ENCODE measurements around the gene SEC24D.

Gene SEC24D

GRCh38 chr4:118745357-118745756 lies 90.6 kb downstream of the SEC24D start:
- no peak for FAIRE-seq

- no peak for FAIRE-seq
Measured at GRCh38 chr4:118743867-118744266, 92.1 kb downstream of the SEC24D start.

- no peak for FAIRE-seq
Measured at GRCh38 chr4:118742050-118742449, 93.9 kb downstream of the SEC24D start.

- no peak for FAIRE-seq
Measured at GRCh38 chr4:118741301-118741855, 94.5 kb downstream of the SEC24D start.

- FAIRE-seq = peak; percentile 97
Measured at GRCh38 chr4:118740869-118741268, 95.1 kb downstream of the SEC24D start.

GRCh38 chr4:118739022-118739713 lies 96.8 kb downstream of the SEC24D start:
- peak; percentile 64 for FAIRE-seq

- no peak for FAIRE-seq
Measured at GRCh38 chr4:118738090-118738489, 97.8 kb downstream of the SEC24D start.

- FAIRE-seq = peak; percentile 5
Measured at GRCh38 chr4:118736900-118737299, 99.0 kb downstream of the SEC24D start.

GRCh38 chr4:118734491-118735205 lies 101.3 kb downstream of the SEC24D start:
- peak; percentile 17 for FAIRE-seq

GRCh38 chr4:118732591-118733330 lies 103.2 kb downstream of the SEC24D start:
- FAIRE-seq = no peak

GRCh38 chr4:118730683-118731082 lies 105.2 kb downstream of the SEC24D start:
- no peak for FAIRE-seq

GRCh38 chr4:118729287-118730286 lies 106.3 kb downstream of the SEC24D start:
- no peak for FAIRE-seq

- no peak for FAIRE-seq
Measured at GRCh38 chr4:118727360-118727759, 108.6 kb downstream of the SEC24D start.

- FAIRE-seq = peak; percentile 60
Measured at GRCh38 chr4:118723369-118723768, 112.6 kb downstream of the SEC24D start.

GRCh38 chr4:118721752-118722151 lies 114.2 kb downstream of the SEC24D start:
- FAIRE-seq = no peak

GRCh38 chr4:118718511-118719170 lies 117.3 kb downstream of the SEC24D start:
- no peak for FAIRE-seq

- no peak for FAIRE-seq
Measured at GRCh38 chr4:118716304-118716703, 119.6 kb downstream of the SEC24D start.

- FAIRE-seq = no peak
Measured at GRCh38 chr4:118714682-118715081, 121.2 kb downstream of the SEC24D start.

- FAIRE-seq = no peak
Measured at GRCh38 chr4:118712872-118713271, 123.1 kb downstream of the SEC24D start.

GRCh38 chr4:118711052-118711451 lies 124.9 kb downstream of the SEC24D start:
- FAIRE-seq = peak; percentile 17

- peak; percentile 98 for FAIRE-seq
Measured at GRCh38 chr4:118703118-118703517, 132.8 kb downstream of the SEC24D start.
